Peyer's patch (tissue), 4 donors: ENCODE measurements around the gene DCC.

Experiments
- POLR2A ChIP-seq, 2 donors: fragments of 450-650 bp; IDR thresholded peaks; one replicate each; pipeline ENCODE4 v1.5.1; 2017; ENCODE audit warnings: antibody characterized with exemption in 2 of 2, mild to moderate bottlenecking in 2 of 2, moderate library complexity in 2 of 2
- TF ChIP-seq, protein P1 (sequence below), 6 experiments: fragments of 450-650 bp in 4 of 6; fragments of 200-600 bp in 2 of 6; sonication (generic) in 1 of 6; IDR thresholded peaks; one replicate each; pipeline ENCODE4 v1.5.1; 2017 to 2019; ENCODE audit warnings: antibody characterized with exemption in 6 of 6, mild to moderate bottlenecking in 3 of 6, moderate library complexity in 1 of 6

DNA sequence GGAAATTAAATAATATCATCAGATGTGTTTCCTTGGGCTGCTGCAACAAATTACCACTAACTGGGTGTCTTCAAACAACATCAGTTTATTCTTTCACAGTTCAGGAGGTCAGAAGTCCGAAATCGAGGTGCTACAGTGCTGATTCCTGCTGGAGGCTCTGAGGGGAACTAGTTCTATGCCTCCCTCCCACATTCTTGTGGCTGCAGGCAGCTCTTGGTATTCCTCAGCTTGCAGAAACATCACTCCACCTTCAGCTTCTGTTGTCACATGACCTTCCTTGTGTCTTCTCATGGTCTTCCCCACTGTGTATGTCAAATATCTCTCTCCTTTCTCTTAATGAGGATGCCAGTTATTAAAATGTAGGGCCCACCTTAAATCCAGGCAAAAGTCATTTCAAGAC lies 29.3 kb upstream of the DCC start:
- TF ChIP-seq, protein P1, sequence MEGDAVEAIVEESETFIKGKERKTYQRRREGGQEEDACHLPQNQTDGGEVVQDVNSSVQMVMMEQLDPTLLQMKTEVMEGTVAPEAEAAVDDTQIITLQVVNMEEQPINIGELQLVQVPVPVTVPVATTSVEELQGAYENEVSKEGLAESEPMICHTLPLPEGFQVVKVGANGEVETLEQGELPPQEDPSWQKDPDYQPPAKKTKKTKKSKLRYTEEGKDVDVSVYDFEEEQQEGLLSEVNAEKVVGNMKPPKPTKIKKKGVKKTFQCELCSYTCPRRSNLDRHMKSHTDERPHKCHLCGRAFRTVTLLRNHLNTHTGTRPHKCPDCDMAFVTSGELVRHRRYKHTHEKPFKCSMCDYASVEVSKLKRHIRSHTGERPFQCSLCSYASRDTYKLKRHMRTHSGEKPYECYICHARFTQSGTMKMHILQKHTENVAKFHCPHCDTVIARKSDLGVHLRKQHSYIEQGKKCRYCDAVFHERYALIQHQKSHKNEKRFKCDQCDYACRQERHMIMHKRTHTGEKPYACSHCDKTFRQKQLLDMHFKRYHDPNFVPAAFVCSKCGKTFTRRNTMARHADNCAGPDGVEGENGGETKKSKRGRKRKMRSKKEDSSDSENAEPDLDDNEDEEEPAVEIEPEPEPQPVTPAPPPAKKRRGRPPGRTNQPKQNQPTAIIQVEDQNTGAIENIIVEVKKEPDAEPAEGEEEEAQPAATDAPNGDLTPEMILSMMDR (IDR thresholded peaks at IDR 0.05): no peak
- no peak for TF ChIP-seq POLR2A (IDR thresholded peaks at IDR 0.05)
